H9 (cell line): Measurements from ENCODE around the gene SLC16A13. TPM values are rescaled to one million over a fixed set of nuclear protein-coding genes. Genes with fewer than 3 reads are reported as not detected.

ENCODE experiments used
- DNase-seq: peaks from one replicate; pipeline ENCODE4 v3.0.0-alpha.2; 2017
- H2AFZ ChIP-seq: one replicate; pipeline ENCODE4 v1.6.1; 2013; ENCODE audit warnings: mild to moderate bottlenecking, low read length, control low read depth, moderate library complexity
- H2AK5ac ChIP-seq: 2 replicates; pipeline ENCODE4 v1.6.1; 2013; ENCODE audit warnings: low read length, control low read depth, mixed read lengths; ENCODE audit not compliant: insufficient read length
- H2BK120ac ChIP-seq: one replicate; pipeline ENCODE4 v1.6.1; 2013; ENCODE audit warnings: low read depth, mild to moderate bottlenecking, low read length, control low read depth, inconsistent platforms; ENCODE audit not compliant: poor library complexity, severe bottlenecking
- H2BK12ac ChIP-seq: 2 replicates; pipeline ENCODE4 v1.6.1; 2013; ENCODE audit warnings: low read length, control low read depth, mixed read lengths, low read depth; ENCODE audit not compliant: insufficient read length
- H2BK15ac ChIP-seq: 2 replicates; pipeline ENCODE4 v1.6.1; 2013; ENCODE audit warnings: low read depth, low read length, control low read depth
- H2BK20ac ChIP-seq: one replicate; pipeline ENCODE4 v1.6.1; 2013; ENCODE audit warnings: low read depth, mild to moderate bottlenecking, low read length, control low read depth, inconsistent platforms; ENCODE audit not compliant: poor library complexity, severe bottlenecking
- H2BK5ac ChIP-seq: 2 replicates; pipeline ENCODE4 v1.6.1; 2013; ENCODE audit warnings: low read length, control low read depth, mixed read lengths; ENCODE audit not compliant: insufficient read length
- H3K14ac ChIP-seq: 2 replicates; pipeline ENCODE4 v1.6.1; 2013; ENCODE audit warnings: low read length, control low read depth; ENCODE audit not compliant: insufficient read depth
- H3K18ac ChIP-seq: 2 replicates; pipeline ENCODE4 v1.6.1; 2013; ENCODE audit warnings: low read depth, mild to moderate bottlenecking, mixed read lengths, low read length, control low read depth; ENCODE audit not compliant: insufficient read length
- H3K23ac ChIP-seq: 2 replicates; pipeline ENCODE4 v1.6.1; 2013; ENCODE audit warnings: low read length, control low read depth, mixed read lengths, low read depth; ENCODE audit not compliant: insufficient read length
- H3K23me2 ChIP-seq: 2 replicates; pipeline ENCODE4 v1.6.1; 2013; ENCODE audit warnings: low read depth, mild to moderate bottlenecking, mixed read lengths, low read length, control low read depth; ENCODE audit not compliant: insufficient read length, poor library complexity, severe bottlenecking
- H3K27ac ChIP-seq: 2 replicates; pipeline ENCODE4 v1.5.1; 2013; ENCODE audit warnings: low read length, control low read depth, mixed read lengths, low read depth; ENCODE audit not compliant: insufficient read length
- H3K27me3 ChIP-seq: 2 replicates; pipeline ENCODE4 v1.6.1; 2013; ENCODE audit warnings: low read length, control low read depth, inconsistent platforms; ENCODE audit not compliant: insufficient read depth
- H3K4ac ChIP-seq: 2 replicates; pipeline ENCODE4 v1.6.1; 2013; ENCODE audit warnings: low read depth, mild to moderate bottlenecking, control low read depth, inconsistent platforms, low read length, moderate library complexity
- H3K4me1 ChIP-seq: 2 replicates; pipeline ENCODE4 v1.6.1; 2013; ENCODE audit warnings: low read length, control low read depth, inconsistent platforms; ENCODE audit not compliant: insufficient read depth
- H3K4me2 ChIP-seq: 2 replicates; pipeline ENCODE4 v1.6.1; 2013; ENCODE audit warnings: low read length, control low read depth, mixed read lengths; ENCODE audit not compliant: insufficient read length, insufficient read depth
- H3K56ac ChIP-seq: 2 replicates; pipeline ENCODE4 v1.6.1; 2013; ENCODE audit warnings: low read depth, mild to moderate bottlenecking, mixed read lengths, low read length, control low read depth; ENCODE audit not compliant: insufficient read length
- H3K79me1 ChIP-seq: 2 replicates; pipeline ENCODE4 v1.6.1; 2013; ENCODE audit warnings: low read depth, mild to moderate bottlenecking, moderate library complexity, low read length, control low read depth, inconsistent platforms; ENCODE audit not compliant: insufficient read depth, poor library complexity, severe bottlenecking
- H3K79me2 ChIP-seq: 2 replicates; pipeline ENCODE4 v1.6.1; 2013; ENCODE audit warnings: low read length, control low read depth, inconsistent platforms; ENCODE audit not compliant: insufficient read depth
- H3K9ac ChIP-seq: 2 replicates; pipeline ENCODE4 v1.6.1; 2013; ENCODE audit warnings: low read length, control low read depth, mixed read lengths; ENCODE audit not compliant: insufficient read length; ENCODE audit errors: extremely low read depth
- H3K9me3 ChIP-seq: one replicate; pipeline ENCODE4 v1.6.1; 2013; ENCODE audit warnings: low read depth, low read length, inconsistent platforms; ENCODE audit not compliant: control insufficient read depth
- H3T11ph ChIP-seq: one replicate; pipeline ENCODE4 v1.6.1; 2013; ENCODE audit warnings: mild to moderate bottlenecking, low read length, control low read depth, inconsistent platforms
- H4K20me1 ChIP-seq: one replicate; pipeline ENCODE4 v1.6.1; 2013; ENCODE audit not compliant: control insufficient read depth, insufficient read length, insufficient read depth
- H4K5ac ChIP-seq: 2 replicates; pipeline ENCODE4 v1.6.1; 2013; ENCODE audit warnings: low read depth, mild to moderate bottlenecking, mixed read lengths, low read length, control low read depth; ENCODE audit not compliant: insufficient read length
- H4K8ac ChIP-seq: replicated peaks from 2 replicates; pipeline ENCODE4 v1.6.1; 2013; ENCODE audit warnings: low read length, control low read depth, mixed read lengths, low read depth; ENCODE audit not compliant: insufficient read length
- H4K91ac ChIP-seq: 2 replicates; pipeline ENCODE4 v1.6.1; 2013; ENCODE audit warnings: low read depth, mild to moderate bottlenecking, moderate library complexity, mixed read lengths, low read length, control low read depth; ENCODE audit not compliant: insufficient read length
- H3K27ac Mint-ChIP-seq, 3 experiments: 2 replicates in 2 of 3; 3 replicates in 1 of 3; pipeline ENCODE4 v1.8.0; 2020 to 2021; ENCODE audit warnings: mixed read lengths in 3 of 3, mild to moderate bottlenecking in 1 of 3, moderate library complexity in 1 of 3
- H3K27me3 Mint-ChIP-seq: 2 replicates; pipeline ENCODE4 v1.8.0; 2021; ENCODE audit warnings: low read depth, mild to moderate bottlenecking, moderate library complexity, mixed read lengths
- H3K36me3 Mint-ChIP-seq, 3 experiments: 2 replicates in 2 of 3; 3 replicates in 1 of 3; pipeline ENCODE4 v1.8.0; 2020 to 2021; ENCODE audit warnings: low read depth in 3 of 3, mixed read lengths in 3 of 3; ENCODE audit not compliant: insufficient read depth in 1 of 3
- H3K4me1 Mint-ChIP-seq, 2 experiments: 2 replicates each; pipeline ENCODE4 v1.8.0; 2020; ENCODE audit warnings: mixed read lengths in 2 of 2
- H3K4me3 Mint-ChIP-seq, 2 experiments: 2 replicates in 1 of 2; 3 replicates in 1 of 2; pipeline ENCODE4 v1.8.0; 2020 to 2021; ENCODE audit warnings: mild to moderate bottlenecking in 2 of 2, mixed read lengths in 2 of 2, moderate library complexity in 1 of 2
- H3K9me3 Mint-ChIP-seq, 2 experiments: 2 replicates in 1 of 2; 3 replicates in 1 of 2; pipeline ENCODE4 v1.8.0; 2020; ENCODE audit warnings: mild to moderate bottlenecking in 2 of 2, mixed read lengths in 2 of 2, moderate library complexity in 1 of 2
- WGBS: extraction: QIAGEN DNeasy Blood & Tissue Kit; methylation state at CpG from one replicate; pipeline ENCODE4 v1.1.7; 2013; ENCODE audit warnings: missing lambda C conversion rate, low lambda C conversion rate, mixed read lengths; ENCODE audit not compliant: insufficient read length; ENCODE audit errors: extremely low coverage; 5-methylcytosine and 5-hydroxymethylcytosine counted together
- total RNA-seq: library from RNA; stranded (reverse); gene quantifications from 2 replicates; pipeline ENCODE4 v1.2.1, GENCODE V29; 2021
- TF ChIP-seq, protein P1 (sequence below): fragments of 200-600 bp; sonication (generic); conservative IDR thresholded peaks from 3 replicates; pipeline ENCODE4 v1.8.0; 2021; ENCODE audit warnings: antibody characterized with exemption, mild to moderate bottlenecking

SLC16A13 gene
- total RNA-seq, 1 experiment from 2014 or later: 6.1 TPM

DNA sequence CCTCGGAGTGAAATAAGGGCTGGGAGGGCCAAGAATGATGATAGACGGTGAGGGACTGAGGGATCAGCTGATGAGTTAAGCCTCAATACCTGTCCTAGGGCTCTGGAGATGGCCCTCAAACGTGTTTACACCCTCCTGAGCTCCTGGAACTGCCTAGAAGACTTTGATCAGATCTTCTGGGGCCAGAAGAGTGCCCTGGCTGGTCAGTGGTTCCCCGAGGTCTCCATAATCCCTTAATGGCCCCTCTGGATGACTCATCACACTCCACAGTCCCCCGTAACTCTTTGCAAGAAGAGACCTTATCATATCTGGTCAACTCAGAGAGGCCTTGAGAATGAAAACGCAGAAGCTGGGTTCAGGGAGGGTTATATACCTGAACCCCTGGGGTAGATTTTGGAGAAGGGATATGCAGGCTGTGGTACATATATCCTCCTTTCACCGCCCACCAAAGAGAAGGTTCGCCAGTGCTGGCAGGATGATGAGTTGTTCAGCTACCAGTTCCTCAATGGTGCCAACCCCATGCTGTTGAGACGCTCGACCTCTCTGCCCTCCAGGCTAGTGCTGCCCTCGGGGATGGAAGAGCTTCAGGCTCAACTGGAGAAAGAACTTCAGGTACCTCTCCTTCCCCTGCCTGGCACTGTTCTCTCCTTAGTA, 36.8 kb upstream of the SLC16A13 start:
- Histone ChIP-seq H3K79me2 (no peaks in the 10 kb centered on the region), H3T11ph (no peak overlapping the region), H4K5ac (no peak overlapping the region), H3K27ac (no peak overlapping the region), H3K4me1 (no peaks in the 10 kb centered on the region), H3K4ac (no peak overlapping the region), H2BK120ac (no peak overlapping the region), H3K23ac (no peak overlapping the region), H3K18ac (no peak overlapping the region), H3K56ac (no peak overlapping the region), H2BK5ac (no peak overlapping the region), H3K9ac (no peak overlapping the region), H3K79me1 (no peaks in the 10 kb centered on the region), H3K14ac (no peak overlapping the region), H3K23me2 (peaks cover 8% of the 10 kb centered on the region), H2BK20ac (no peak overlapping the region), H3K27me3 (peaks cover 2% of the 10 kb centered on the region; the same call in 1 of the 2 replicates), H4K91ac (no peak overlapping the region), H2AK5ac (no peak overlapping the region), H2BK12ac (no peak overlapping the region), H3K9me3 (no peaks in the 10 kb centered on the region), H4K8ac (no peak overlapping the region), H3K4me2 (no peak overlapping the region), H4K20me1 (no peaks in the 10 kb centered on the region), H2AFZ (no peak overlapping the region), H2BK15ac (no peak overlapping the region)
- H3K27me3 Mint-ChIP-seq: peaks cover 29% of the 10 kb centered on the region
- no CpG with 5 or more reads among the region's 11 CpGs for WGBS
- H3K36me3 Mint-ChIP-seq: peaks cover 15 to 52% (median 24%) of the 10 kb centered on the region in 3 experiments; a peak in 6 of 7 replicates
- peak overlapping the region in 1 of 3 experiments; percentile 33; a peak in 1 of 7 replicates for H3K27ac Mint-ChIP-seq
- no peaks in the 10 kb centered on the region for H3K9me3 Mint-ChIP-seq
- no peak for DNase-seq
- H3K4me1 Mint-ChIP-seq: peaks cover 2 to 4% of the 10 kb centered on the region in 2 experiments; a peak in 3 of 4 replicates
- no peak overlapping the region for H3K4me3 Mint-ChIP-seq
- TF ChIP-seq, protein P1, sequence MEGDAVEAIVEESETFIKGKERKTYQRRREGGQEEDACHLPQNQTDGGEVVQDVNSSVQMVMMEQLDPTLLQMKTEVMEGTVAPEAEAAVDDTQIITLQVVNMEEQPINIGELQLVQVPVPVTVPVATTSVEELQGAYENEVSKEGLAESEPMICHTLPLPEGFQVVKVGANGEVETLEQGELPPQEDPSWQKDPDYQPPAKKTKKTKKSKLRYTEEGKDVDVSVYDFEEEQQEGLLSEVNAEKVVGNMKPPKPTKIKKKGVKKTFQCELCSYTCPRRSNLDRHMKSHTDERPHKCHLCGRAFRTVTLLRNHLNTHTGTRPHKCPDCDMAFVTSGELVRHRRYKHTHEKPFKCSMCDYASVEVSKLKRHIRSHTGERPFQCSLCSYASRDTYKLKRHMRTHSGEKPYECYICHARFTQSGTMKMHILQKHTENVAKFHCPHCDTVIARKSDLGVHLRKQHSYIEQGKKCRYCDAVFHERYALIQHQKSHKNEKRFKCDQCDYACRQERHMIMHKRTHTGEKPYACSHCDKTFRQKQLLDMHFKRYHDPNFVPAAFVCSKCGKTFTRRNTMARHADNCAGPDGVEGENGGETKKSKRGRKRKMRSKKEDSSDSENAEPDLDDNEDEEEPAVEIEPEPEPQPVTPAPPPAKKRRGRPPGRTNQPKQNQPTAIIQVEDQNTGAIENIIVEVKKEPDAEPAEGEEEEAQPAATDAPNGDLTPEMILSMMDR: no peak
